Body of pancreas (tissue), 4 donors: ENCODE results near the gene WDR75.

Experiments
- POLR2A ChIP-seq, 3 donors: fragments of 450-650 bp; IDR thresholded peaks; one replicate each; pipeline ENCODE4 v1.6.1; 2016; ENCODE audit warnings: antibody characterized with exemption in 3 of 3, mild to moderate bottlenecking in 2 of 3
- TF ChIP-seq, protein P1 (sequence below), 7 experiments: fragments of 450-650 bp in 4 of 7; fragments of 200-600 bp in 3 of 7; sonication (generic) in 3 of 7; IDR thresholded peaks; one replicate each; pipeline ENCODE4 v1.5.1; 2016 to 2019; ENCODE audit warnings: antibody characterized with exemption in 7 of 7

- TF ChIP-seq, protein P1, sequence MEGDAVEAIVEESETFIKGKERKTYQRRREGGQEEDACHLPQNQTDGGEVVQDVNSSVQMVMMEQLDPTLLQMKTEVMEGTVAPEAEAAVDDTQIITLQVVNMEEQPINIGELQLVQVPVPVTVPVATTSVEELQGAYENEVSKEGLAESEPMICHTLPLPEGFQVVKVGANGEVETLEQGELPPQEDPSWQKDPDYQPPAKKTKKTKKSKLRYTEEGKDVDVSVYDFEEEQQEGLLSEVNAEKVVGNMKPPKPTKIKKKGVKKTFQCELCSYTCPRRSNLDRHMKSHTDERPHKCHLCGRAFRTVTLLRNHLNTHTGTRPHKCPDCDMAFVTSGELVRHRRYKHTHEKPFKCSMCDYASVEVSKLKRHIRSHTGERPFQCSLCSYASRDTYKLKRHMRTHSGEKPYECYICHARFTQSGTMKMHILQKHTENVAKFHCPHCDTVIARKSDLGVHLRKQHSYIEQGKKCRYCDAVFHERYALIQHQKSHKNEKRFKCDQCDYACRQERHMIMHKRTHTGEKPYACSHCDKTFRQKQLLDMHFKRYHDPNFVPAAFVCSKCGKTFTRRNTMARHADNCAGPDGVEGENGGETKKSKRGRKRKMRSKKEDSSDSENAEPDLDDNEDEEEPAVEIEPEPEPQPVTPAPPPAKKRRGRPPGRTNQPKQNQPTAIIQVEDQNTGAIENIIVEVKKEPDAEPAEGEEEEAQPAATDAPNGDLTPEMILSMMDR (IDR thresholded peaks at IDR 0.05) = no peak
- no peak for TF ChIP-seq POLR2A (IDR thresholded peaks at IDR 0.05)
These were observed 83.5 kb downstream of the WDR75 start for GRCh38 chr2:189524746-189525145.
